SJCRH30 (cell line): ENCODE data around the gene DYSF. TPM values are rescaled to one million over a fixed set of nuclear protein-coding genes. Genes with fewer than 3 reads are reported as not detected.

ENCODE experiments used
- DNase-seq, 2 experiments: peaks; one replicate each; pipeline ENCODE4 v3.0.0-alpha.2; 2015 to 2020
- H3K27ac ChIP-seq: fragments of 250-450 bp; sonication (Bioruptor Pico); 2 replicates; pipeline ENCODE4 v1.5.1; 2020; ENCODE audit warnings: mild to moderate bottlenecking, moderate library complexity
- H3K27me3 ChIP-seq: fragments of 250-450 bp; sonication (Bioruptor Pico); 2 replicates; pipeline ENCODE4 v1.5.1; 2020; ENCODE audit warnings: mild to moderate bottlenecking, moderate library complexity
- H3K36me3 ChIP-seq: fragments of 250-450 bp; sonication (Bioruptor Pico); 2 replicates; pipeline ENCODE4 v1.5.1; 2020; ENCODE audit warnings: mild to moderate bottlenecking, moderate library complexity
- H3K4me1 ChIP-seq: fragments of 250-450 bp; sonication (Bioruptor Pico); 2 replicates; pipeline ENCODE4 v1.5.1; 2020; ENCODE audit warnings: mild to moderate bottlenecking, moderate library complexity
- H3K4me3 ChIP-seq: fragments of 250-450 bp; sonication (Bioruptor Pico); 2 replicates; pipeline ENCODE4 v1.5.1; 2020; ENCODE audit warnings: mild to moderate bottlenecking, moderate library complexity
- H3K9me3 ChIP-seq: fragments of 250-450 bp; sonication (Bioruptor Pico); replicated peaks from 2 replicates; pipeline ENCODE4 v1.5.1; 2020; ENCODE audit warnings: mild to moderate bottlenecking, moderate library complexity
- total RNA-seq: library from RNA; depleted of rRNA; stranded (reverse); fragments of >200 nt; shearing (Covaris generic); gene quantifications from 2 replicates; pipeline ENCODE4 v1.2.3, GENCODE V29; 2014

Gene DYSF
- total RNA-seq, 1 experiment from 2014 or later: 15.2 TPM

DNA sequence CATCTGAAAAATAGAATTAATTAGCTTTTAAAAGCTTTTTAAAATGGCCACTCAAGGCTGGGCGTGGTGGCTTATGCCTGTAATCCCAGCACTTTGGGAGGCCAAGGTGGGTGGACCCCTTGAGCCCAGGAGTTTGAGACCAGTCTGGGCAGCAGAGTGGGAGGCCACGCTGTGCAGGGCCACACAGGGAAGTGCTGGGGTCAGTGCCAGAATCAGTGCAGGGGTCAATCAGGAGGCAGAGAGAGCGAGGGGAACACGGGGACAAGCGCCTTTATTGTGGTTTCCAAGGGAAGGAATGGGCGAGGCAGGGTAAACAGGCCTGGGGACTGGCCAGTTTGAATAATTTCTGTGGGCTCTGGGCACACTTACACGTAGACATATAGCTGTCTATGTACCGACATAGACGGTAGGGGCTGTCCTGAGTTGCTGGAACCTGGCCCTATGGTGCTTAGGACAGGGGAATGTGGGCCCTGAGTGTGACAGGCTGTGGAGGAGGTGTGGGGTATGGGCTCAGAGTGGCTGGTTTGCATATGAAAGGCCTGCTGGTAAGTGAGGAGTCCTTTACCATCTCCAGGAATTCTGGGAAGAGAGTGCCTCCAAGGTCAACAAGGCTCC is 42.9 kb downstream of the DYSF start:
- Histone ChIP-seq H3K9me3 (no peaks in the 10 kb centered on the region), H3K36me3 (peaks cover 7% of the 10 kb centered on the region; the same call in 1 of the 2 replicates), H3K4me3 (no peak overlapping the region), H3K27me3 (no peaks in the 10 kb centered on the region), H3K4me1 (peaks cover 58% of the 10 kb centered on the region), H3K27ac (peak overlapping the region; percentile 83; the same call in 1 of the 2 replicates)
- no peak for DNase-seq

DNA sequence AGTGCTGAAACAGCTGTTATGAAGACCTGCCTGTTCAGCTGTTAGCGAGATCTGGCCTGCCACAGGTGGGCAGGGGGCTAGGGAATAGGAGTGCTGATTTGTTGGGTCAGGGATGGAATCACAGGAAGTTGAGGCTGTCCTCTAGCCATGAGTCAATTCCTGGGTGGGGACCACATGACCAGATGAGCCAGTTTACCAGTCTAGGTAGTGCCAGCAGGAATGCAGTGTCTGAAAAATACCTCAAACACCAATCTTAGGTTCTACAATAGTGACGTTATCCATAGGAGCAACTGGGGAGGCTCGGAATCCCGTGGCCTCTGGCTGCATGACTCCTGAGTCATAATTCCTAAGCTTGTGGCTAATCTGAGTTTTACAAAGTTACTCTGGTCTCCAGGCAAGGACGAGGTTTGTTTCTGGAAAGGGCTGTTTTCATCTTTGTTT is 44.9 kb downstream of the DYSF start:
- Histone ChIP-seq H3K27me3 (no peaks in the 10 kb centered on the region), H3K27ac (peak overlapping the region; percentile 83), H3K4me3 (0 out of 2 replicates have a peak overlapping the region, but pooled peaks have one; percentile 1), H3K36me3 (peaks cover 7% of the 10 kb centered on the region; the same call in 1 of the 2 replicates), H3K9me3 (no peaks in the 10 kb centered on the region), H3K4me1 (peaks cover 51% of the 10 kb centered on the region)
- DNase-seq: peak; percentile 87 to 90

DNA sequence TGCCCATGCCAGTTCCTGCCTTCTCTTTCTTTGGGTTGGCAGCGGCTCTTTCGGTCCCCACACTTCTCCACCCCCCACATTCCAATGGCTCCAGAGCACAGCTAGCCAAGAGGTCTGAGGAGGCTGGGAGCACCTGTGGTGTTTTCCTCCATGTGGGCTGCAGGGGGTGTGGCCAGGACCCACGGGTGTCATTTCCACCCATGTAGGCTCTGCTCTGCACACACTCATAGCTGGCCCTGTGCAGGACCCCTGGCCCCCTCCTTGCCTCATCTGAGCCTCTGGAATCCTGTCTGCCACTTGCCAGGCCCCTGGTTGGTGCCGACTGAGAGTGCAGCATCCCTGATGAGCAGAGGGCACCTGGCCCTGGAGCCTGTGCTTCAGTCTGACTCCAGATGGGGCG is 46.3 kb downstream of the DYSF start:
- peak overlapping the region; percentile 83 for H3K27ac ChIP-seq
- H3K36me3 ChIP-seq: peaks cover 1% of the 10 kb centered on the region; the same call in 1 of the 2 replicates
- H3K4me1 ChIP-seq: peaks cover 55% of the 10 kb centered on the region
- H3K9me3 ChIP-seq: no peaks in the 10 kb centered on the region
- no peaks in the 10 kb centered on the region for H3K27me3 ChIP-seq
- DNase-seq: no peak
- no peak overlapping the region for H3K4me3 ChIP-seq

DNA sequence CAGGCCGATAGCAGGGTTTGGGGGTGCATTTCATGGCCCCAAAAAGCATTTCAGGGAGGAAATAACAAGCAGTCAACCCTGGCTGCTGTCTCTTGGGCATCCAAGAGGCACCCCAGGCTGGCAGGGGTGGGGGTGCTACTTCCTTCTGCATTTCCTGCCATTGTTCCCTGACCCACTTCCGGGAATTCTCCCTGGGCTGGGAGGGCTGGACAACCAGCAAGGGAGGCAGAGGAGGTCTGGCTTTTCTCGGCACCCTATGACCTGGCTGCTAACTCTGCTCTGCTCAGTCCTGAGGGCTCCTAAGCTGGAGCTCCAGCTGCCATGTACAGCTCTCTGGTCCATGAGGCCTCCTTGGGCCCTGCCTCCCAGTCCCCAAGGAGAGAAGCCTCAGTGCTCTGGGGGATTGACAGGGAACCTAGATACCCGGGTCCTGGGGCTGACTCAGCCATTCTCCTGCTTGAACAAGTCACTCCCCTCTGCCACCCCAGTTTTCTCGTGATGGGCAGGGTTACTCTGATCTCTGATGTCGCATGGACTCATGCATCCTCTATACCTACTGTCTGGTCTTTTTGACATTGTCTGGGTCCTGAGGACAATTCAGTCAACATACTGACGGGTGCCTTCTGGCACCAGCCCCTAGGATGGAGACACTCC is 47.2 kb downstream of the DYSF start:
- Histone ChIP-seq H3K36me3 (no peaks in the 10 kb centered on the region; the same call in 1 of the 2 replicates), H3K9me3 (no peaks in the 10 kb centered on the region), H3K27ac (peak overlapping the region; percentile 83; the same call in 1 of the 2 replicates), H3K4me3 (no peak overlapping the region), H3K4me1 (peaks cover 61% of the 10 kb centered on the region), H3K27me3 (no peaks in the 10 kb centered on the region)
- DNase-seq: no peak

DNA sequence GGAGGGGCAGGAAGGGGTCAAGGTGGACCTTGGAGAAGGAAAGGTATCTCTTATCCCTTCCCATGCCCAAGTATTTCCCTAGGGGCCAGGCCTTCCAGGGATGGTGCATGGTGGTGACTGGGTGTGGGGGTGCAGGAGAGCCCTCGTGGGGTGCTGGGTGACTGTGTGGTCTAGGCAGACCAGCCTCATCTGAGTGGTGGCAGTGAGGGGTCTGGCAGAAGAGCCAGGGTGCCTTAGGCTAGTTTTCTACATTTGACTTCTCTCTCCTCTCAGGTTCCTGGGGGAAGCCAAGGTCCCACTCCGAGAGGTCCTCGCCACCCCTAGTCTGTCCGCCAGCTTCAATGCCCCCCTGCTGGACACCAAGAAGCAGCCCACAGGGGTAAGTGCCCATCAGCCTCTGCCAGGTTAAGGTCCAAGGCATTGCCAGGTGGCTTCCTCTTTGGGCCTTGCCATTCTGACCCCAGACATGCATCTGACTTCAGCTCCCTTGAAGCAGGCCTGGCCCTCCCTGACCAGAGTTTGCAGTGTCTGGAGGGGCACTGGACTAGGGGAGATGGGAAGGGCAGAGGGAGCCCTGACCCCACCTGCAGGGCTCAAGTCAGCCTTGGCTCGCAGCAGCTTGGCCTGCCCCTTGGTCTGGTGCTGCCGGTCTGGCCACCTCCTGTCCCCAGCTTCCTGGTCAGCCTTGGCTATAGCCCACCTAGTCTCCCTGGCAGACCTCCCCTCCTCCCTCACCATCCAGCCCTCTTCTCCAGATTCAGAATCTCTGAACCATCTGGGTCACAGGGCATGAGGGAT is 49.8 kb downstream of the DYSF start:
- Histone ChIP-seq H3K9me3 (no peaks in the 10 kb centered on the region), H3K27ac (no peak overlapping the region), H3K36me3 (no peaks in the 10 kb centered on the region), H3K4me1 (peaks cover 44% of the 10 kb centered on the region), H3K27me3 (no peaks in the 10 kb centered on the region), H3K4me3 (no peak overlapping the region)
- no peak for DNase-seq

DNA sequence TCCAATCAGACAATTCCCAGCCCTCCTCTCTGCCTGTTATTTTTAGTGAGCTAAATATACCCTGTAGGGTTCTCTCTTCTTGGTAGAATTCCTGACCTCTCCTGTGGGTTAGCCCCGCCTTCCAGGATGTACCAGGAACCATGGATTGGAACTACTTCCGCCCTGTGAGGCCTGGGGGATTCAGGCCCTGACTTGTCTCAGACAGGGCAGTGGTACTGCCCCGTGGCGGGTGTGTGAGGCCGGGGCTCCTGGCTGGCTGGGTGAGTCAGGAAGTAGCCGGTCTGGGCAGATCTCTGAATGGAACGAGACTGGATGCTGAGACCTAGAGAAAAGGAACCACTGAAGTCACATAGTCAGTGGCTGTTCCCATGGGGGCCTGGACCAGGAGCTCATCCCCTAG is 50.5 kb downstream of the DYSF start:
- H3K4me3 ChIP-seq: no peak overlapping the region
- no peak overlapping the region for H3K27ac ChIP-seq
- no peaks in the 10 kb centered on the region for H3K27me3 ChIP-seq
- DNase-seq: peak in 1 of 2 experiments; percentile 30
- peaks cover 38% of the 10 kb centered on the region for H3K4me1 ChIP-seq
- H3K36me3 ChIP-seq: no peaks in the 10 kb centered on the region
- H3K9me3 ChIP-seq: no peaks in the 10 kb centered on the region

DNA sequence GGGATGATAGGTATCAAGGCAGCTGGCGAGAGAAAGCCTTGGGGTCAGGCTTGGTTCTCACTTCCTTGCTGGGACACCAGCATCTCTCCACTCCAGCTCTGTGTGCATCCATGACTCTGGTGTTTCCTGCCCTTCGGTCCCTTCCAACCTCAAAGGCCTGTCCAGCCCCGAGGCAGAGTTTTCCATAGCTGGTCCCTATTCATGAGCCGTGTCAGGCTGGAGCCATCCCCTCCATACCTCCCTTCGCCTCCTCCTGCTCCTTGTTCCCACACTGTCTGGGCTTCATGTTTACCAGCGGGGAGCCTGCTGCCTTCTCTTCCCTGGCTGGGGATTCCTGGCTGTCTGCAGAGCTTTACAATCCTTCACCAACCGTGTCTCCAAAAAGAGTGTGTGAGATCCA is 51.2 kb downstream of the DYSF start:
- Histone ChIP-seq H3K27ac (peak overlapping the region; percentile 47; the same call in 1 of the 2 replicates), H3K9me3 (no peaks in the 10 kb centered on the region), H3K27me3 (no peaks in the 10 kb centered on the region), H3K4me1 (peaks cover 30% of the 10 kb centered on the region), H3K4me3 (no peak overlapping the region), H3K36me3 (no peaks in the 10 kb centered on the region)
- DNase-seq: no peak

DNA sequence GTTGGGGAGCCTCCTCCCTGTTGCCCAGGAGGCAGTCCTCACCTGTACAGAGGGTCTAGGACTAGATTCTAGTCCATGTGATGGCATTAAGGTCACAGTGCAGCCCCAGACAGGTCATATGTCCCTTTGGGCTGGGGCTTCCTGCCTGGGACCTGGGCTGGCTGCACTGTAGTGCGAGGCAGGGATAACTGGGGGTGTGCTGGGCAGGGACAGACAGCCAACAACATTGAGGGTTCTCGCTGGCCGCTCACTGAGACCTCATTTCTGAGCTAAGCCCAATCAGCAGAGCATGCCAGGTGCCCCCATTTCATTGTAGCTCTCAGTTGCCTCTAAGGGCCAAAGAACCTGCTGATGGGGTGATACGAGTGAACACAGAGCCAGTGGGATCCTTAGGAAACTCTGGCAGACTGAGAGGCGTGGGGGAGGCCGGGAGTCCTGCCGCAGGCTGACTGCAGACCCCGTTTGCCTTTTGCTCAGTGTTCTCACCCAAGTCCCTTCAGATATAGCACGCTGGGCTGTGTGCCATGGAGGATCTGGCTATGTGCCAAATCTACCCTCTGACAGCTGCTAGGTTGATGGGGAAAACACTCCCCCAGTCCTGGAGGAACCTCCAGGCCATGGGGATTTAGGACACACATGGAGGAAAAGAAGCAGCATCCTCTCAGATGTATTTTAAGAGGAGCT is 51.9 kb downstream of the DYSF start:
- DNase-seq: peak; percentile 94 to 99
- peak overlapping the region; percentile 47 for H3K27ac ChIP-seq

DNA sequence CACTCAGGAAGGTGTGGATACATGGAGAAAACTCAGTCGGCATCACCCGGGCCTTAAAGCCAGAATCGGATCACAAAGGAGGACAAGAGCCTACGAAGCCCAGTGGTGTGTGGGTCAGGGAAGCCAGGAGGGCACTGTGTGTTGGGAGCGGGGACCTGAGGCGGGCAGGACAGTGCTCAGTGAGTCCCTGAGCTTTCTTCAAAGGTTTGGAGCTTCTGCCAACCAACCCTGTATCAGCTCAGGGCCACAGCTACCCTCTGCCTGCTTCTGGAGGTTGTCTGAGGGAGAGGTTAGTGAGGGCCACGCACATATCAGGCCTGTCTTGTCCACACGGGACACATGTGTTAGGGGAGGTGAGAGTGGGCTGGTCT is 52.4 kb downstream of the DYSF start:
- Histone ChIP-seq H3K36me3 (no peaks in the 10 kb centered on the region), H3K27ac (peak overlapping the region; percentile 47), H3K4me3 (no peak overlapping the region), H3K4me1 (peaks cover 20% of the 10 kb centered on the region), H3K9me3 (no peaks in the 10 kb centered on the region), H3K27me3 (no peaks in the 10 kb centered on the region)
- DNase-seq: no peak

More for the DNA sequence above, 51.9 kb downstream of the DYSF start:
- Histone ChIP-seq H3K36me3 (no peaks in the 10 kb centered on the region), H3K4me1 (peaks cover 24% of the 10 kb centered on the region), H3K27me3 (no peaks in the 10 kb centered on the region), H3K9me3 (no peaks in the 10 kb centered on the region), H3K4me3 (no peak overlapping the region)

DNA sequence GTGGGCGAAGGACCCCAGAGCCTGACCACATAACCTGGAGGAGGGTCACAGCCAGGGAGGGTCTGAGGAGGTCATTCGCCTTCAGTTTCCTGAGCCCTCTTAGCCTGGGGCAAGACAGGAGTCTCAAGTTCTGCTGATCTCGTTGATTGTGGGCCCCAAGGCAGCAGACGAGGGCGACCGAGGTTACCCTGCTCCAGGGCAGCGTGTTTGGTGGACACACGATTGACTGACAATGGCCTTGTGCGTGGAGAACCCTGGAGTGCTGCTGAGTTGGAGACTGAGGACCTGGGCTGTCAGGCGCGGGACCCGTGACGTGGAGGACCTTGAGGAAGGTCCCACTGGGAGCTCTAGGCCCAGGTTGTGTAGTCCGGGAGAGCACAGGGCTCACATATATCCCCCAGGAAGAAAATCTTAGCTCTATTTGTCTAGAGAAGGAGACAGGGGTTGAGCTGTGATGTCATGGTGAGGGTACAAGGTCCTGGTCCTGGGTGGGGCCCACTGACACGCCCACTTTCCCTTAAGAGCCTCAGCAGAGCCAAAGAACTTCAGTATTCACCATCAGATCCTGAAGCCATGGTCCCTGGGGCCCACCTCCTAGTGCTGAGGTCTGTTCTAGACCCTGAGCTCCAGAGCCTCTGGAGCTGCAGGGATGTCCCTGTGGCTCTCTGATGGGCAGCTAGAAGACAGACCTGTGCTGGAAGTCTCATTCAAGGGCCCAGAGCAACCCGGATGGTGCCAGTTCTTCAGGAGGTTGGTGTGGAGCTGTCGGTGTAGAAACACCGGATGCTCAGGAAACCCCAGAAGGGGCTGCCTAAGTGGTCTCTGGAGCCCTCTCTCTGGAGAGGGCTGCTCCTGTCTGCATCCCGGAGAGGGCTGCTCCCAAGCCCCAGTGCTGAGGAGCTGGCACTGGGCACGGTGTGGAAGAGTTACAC is 53.1 kb downstream of the DYSF start:
- no peaks in the 10 kb centered on the region for H3K27me3 ChIP-seq
- H3K4me1 ChIP-seq: peaks cover 20% of the 10 kb centered on the region
- no peak overlapping the region for H3K4me3 ChIP-seq
- no peaks in the 10 kb centered on the region for H3K36me3 ChIP-seq
- H3K9me3 ChIP-seq: no peaks in the 10 kb centered on the region
- no peak for DNase-seq
- H3K27ac ChIP-seq: peak overlapping the region; percentile 47

DNA sequence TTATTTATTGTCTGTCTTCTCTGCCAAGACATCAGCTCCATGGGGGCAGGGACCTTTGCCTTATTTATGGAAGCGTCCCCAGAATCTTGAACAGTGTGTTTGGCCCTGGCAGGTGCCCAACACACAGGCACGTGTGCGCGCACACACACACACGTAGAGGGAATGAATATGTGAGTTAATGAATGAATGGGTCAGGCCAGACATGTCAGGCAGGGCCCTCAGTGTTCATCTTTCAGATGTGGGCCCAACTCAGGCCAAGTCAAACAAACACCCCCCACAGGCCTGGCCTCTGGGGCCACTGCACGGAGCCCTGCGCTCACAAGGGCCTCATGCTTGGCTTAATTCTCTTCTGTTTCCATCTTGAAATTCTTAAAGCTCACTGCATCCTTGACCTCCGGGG is 54.1 kb downstream of the DYSF start:
- Histone ChIP-seq H3K4me3 (no peak overlapping the region), H3K9me3 (no peaks in the 10 kb centered on the region)
- DNase-seq: no peak

DNA sequence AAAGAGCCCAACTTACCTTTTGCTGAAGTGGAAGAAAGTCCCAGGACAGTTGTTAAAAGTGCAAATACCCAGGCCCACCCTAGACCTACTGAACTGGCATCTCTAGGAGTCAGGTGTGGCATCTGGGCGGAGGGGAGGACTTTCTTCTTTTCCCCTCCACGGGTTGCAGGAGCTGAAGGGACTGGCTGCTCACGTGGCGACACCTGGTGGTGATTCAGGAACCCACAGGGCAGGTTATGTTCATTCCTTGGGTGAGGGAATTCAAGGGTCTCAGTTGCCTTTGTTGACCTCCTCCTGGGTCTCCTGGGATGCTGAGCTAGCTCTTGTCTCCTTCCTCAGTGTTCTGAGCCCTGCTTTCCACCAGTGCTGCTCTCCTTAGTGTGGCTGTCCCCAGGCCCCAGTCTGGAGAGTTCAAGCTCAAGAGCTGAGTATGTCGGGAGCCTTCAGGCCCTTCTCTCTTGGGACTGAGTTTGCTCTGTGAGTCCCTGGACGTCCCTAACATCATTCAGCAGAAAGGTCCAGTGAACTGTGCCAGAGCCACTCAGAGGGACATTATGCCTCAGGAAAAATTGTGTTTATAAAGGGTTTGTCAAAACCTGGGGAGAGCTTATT is 56.9 kb downstream of the DYSF start:
- peak; percentile 75 to 87 for DNase-seq
- H3K9me3 ChIP-seq: no peaks in the 10 kb centered on the region
- H3K27me3 ChIP-seq: no peaks in the 10 kb centered on the region
- H3K4me3 ChIP-seq: no peak overlapping the region
- 0 out of 2 replicates have a peak, but pooled peaks cover 3% of the 10 kb centered on the region for H3K36me3 ChIP-seq
- no peak overlapping the region for H3K27ac ChIP-seq
- H3K4me1 ChIP-seq: peaks cover 8% of the 10 kb centered on the region

More for the DNA sequence above, 54.1 kb downstream of the DYSF start:
- H3K27me3 ChIP-seq: no peaks in the 10 kb centered on the region
- H3K27ac ChIP-seq: no peak overlapping the region
- peaks cover 20% of the 10 kb centered on the region for H3K4me1 ChIP-seq
- no peaks in the 10 kb centered on the region for H3K36me3 ChIP-seq

DNA sequence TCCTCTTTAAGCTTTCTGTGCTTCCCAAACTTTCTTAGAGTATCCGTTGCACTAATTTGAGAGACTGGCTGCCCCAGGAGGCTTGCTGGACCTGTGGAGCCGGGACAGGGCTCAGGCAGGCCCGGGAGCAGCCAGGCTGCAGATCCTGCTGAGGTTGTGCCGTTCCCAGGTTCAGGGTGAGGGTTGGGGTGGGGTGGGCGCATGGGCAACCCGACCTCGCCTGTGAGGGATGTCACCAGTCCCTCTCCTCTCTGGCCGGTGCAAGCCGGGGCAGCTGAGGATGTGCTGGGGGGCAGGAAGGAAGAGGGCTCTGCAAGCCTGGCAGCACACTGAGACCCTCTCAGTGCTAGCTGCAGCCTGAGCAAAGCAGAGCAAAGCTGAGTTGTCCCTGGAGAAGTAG is 57.6 kb downstream of the DYSF start:
- Histone ChIP-seq H3K9me3 (no peaks in the 10 kb centered on the region), H3K4me1 (peaks cover 4% of the 10 kb centered on the region), H3K27ac (no peak overlapping the region), H3K27me3 (no peaks in the 10 kb centered on the region), H3K36me3 (0 out of 2 replicates have a peak, but pooled peaks cover 3% of the 10 kb centered on the region), H3K4me3 (no peak overlapping the region)
- no peak for DNase-seq
